ENCODE measurements around the gene HPF1. TPM values are rescaled to one million over a fixed set of nuclear protein-coding genes. Genes with fewer than 3 reads are reported as not detected.
"Not testable (repeated sequence)": the region's sequence is repeated elsewhere in the genome, so short reads cannot be mapped to it uniquely, and the experiment has no call there.

Gene HPF1
- polyA plus RNA-seq, 1 of the 3 experiments (the other 2 are of a cell fraction), result 23.5 TPM

DNA sequence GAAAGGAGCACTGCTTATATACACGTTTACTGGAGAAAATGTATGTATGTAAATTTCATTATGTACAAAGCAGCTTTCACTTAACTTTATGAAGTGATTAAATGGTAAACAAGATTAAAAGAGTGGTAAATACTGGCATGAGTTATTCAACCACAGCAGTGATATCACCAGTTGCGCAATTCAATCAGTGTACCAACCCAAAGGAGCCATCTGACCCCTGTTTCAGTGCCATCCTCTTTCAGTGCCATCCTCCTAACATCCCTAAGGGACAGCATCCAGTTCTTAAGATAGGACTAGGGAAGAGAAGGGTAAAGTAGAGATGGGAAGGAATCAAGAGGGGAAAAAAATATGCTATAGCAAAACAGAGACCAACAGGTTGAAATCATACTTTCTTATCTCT is 16.2 kb downstream of the HPF1 start:
- ChIA-PET CTCF (interaction anchor here (1.0 kb wide), 1 partner anchor 306 kb away, joined by 3 read pairs; no protein-coding TSS in a partner anchor), POLR2A (no interaction called here)
- H3K79me2 ChIP-seq (ENCODE audit: insufficient read depth), result no peaks in the 10 kb centered on the region
- H3K9ac ChIP-seq, result no peak overlapping the region
- peaks cover 32 to 56% of the 10 kb centered on the region in 2 experiments for H3K36me3 ChIP-seq (replicated peaks in 1 of 2; ENCODE audit: control insufficient read depth in 1 of 2, insufficient read depth in 2 of 2, low read length in 1 of 2)
- no peak overlapping the region for H3K27ac ChIP-seq (ENCODE audit: low read depth in 2 of 2, low read length in 1 of 2)
- DNase-seq, result no peak
- no peak overlapping the region for H2AFZ ChIP-seq (ENCODE audit: low read depth)
- no peak overlapping the region for H3K4me2 ChIP-seq
- H3K9me2 ChIP-seq, result no peaks in the 10 kb centered on the region
- H3K4me1 ChIP-seq (ENCODE audit: control insufficient read depth in 1 of 2, insufficient read depth in 2 of 2, low read depth in 1 of 2, low read length in 1 of 2), result peaks cover 0 to 5% of the 10 kb centered on the region in 2 experiments; a peak in 1 of 4 replicates
- H3F3A ChIP-seq (replicated peaks; ENCODE audit: insufficient read depth), result no peaks in the 10 kb centered on the region
- H3K27me3 ChIP-seq (ENCODE audit: insufficient read depth), result no peaks in the 10 kb centered on the region
- H4K20me1 ChIP-seq (ENCODE audit: insufficient read depth), result no peaks in the 10 kb centered on the region
- H3K4me3 ChIP-seq (ENCODE audit: low read depth in 2 of 2, low read length in 1 of 2), result no peak overlapping the region
- no peaks in the 10 kb centered on the region for H3K9me3 ChIP-seq
- TF ChIP-seq RXRA (IDR thresholded peaks at IDR 0.05; ENCODE audit: borderline replicate concordance, low read depth) (no peak), SMC3 (IDR thresholded peaks at IDR 0.05; ENCODE audit: low read depth, low read length) (no peak), MEF2A (IDR thresholded peaks at IDR 0.05; ENCODE audit: borderline replicate concordance, low read depth) (no peak), RFX5 (IDR thresholded peaks at IDR 0.05; ENCODE audit: low read length) (no peak), FOXJ3 (CRISPR knock-in tag; IDR thresholded peaks at IDR 0.05) (no peak), RAD21 (IDR thresholded peaks at IDR 0.05; ENCODE audit: low read length) (no peak), POLR2AphosphoS5 (IDR thresholded peaks at IDR 0.05; ENCODE audit: low read depth, low read length) (no peak), EZH2phosphoT487 (IDR thresholded peaks at IDR 0.05; ENCODE audit: borderline replicate concordance, low read depth) (no peak)
- TF ChIP-seq, protein P1, sequence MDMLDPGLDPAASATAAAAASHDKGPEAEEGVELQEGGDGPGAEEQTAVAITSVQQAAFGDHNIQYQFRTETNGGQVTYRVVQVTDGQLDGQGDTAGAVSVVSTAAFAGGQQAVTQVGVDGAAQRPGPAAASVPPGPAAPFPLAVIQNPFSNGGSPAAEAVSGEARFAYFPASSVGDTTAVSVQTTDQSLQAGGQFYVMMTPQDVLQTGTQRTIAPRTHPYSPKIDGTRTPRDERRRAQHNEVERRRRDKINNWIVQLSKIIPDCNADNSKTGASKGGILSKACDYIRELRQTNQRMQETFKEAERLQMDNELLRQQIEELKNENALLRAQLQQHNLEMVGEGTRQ (IDR thresholded peaks at IDR 0.05; ENCODE audit: borderline replicate concordance, low read depth, low read length), result no peak
- 96% methylated on average over 2 of the region's 2 CpGs for WGBS (ENCODE audit: low lambda C conversion rate)

DNA sequence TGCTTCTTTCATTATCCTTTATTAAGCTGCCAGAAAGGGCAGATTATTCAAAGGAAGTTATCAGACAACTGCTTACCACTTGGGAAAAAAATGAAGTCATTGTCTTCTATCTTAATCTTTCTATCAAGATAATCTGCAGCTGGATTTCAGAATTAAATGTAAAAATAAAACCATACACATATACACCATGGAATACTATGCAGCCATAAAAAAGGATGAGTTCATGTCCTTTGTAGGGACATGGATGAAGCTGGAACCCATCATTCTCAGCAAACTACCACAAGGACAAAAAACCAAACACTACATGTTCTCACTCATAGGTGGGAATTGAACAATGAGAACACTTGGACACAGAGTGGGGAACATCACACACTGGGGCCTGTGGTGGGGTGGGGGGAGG is 19.1 kb downstream of the HPF1 start:
- H3K36me3 ChIP-seq (replicated peaks in 1 of 2; ENCODE audit: control insufficient read depth in 1 of 2, insufficient read depth in 2 of 2, low read length in 1 of 2), result peaks cover 43 to 54% of the 10 kb centered on the region in 2 experiments
- H3K27me3 ChIP-seq (ENCODE audit: insufficient read depth); H3K79me2 ChIP-seq (ENCODE audit: insufficient read depth); POLR2A ChIA-PET; H3K27ac ChIP-seq (ENCODE audit: low read depth in 2 of 2, low read length in 1 of 2); H3K4me1 ChIP-seq (ENCODE audit: control insufficient read depth in 1 of 2, insufficient read depth in 2 of 2, low read depth in 1 of 2, low read length in 1 of 2); H3K9me3 ChIP-seq; H3K4me3 ChIP-seq (ENCODE audit: low read depth in 2 of 2, low read length in 1 of 2); H3F3A ChIP-seq (replicated peaks; ENCODE audit: insufficient read depth); DNase-seq; H4K20me1 ChIP-seq (ENCODE audit: insufficient read depth); H3K9ac ChIP-seq; H3K9me2 ChIP-seq; H2AFZ ChIP-seq (ENCODE audit: low read depth); H3K4me2 ChIP-seq: not testable (repeated sequence)
- CTCF ChIA-PET, result interaction anchor here (1.1 kb wide), 1 partner anchor 144 kb away, joined by 3 read pairs; no protein-coding TSS in a partner anchor

DNA sequence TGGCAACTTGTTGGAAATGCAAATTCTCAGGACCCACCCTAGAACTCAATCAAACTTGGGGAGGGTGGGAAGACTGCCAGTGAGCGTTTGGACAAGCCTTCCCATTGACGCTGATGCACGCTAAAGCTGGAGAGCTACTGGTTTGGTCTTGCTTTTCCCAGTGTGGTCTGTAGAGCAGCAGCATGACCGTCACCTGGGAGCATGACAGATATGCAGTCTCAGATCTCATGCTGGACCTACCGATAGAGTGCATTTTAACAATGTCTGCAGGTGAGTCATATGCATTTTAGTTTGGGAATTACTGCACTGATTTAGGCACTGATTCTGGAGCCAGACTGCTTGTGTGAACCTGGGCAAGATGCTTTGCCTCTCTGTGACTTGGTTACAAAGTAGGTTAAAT is 27.2 kb downstream of the HPF1 start:
- H3K36me3 ChIP-seq (replicated peaks in 1 of 2; ENCODE audit: control insufficient read depth in 1 of 2, insufficient read depth in 2 of 2, low read length in 1 of 2), result peaks cover 51 to 53% of the 10 kb centered on the region in 2 experiments
- H3K27me3 ChIP-seq (ENCODE audit: insufficient read depth), result no peaks in the 10 kb centered on the region
- no peaks in the 10 kb centered on the region for H4K20me1 ChIP-seq (ENCODE audit: insufficient read depth)
- no peak overlapping the region for H3K4me2 ChIP-seq
- CTCF ChIA-PET, result no interaction called here
- peaks cover 0 to 4% of the 10 kb centered on the region in 2 experiments; a peak in 2 of 4 replicates for H3K4me1 ChIP-seq (ENCODE audit: control insufficient read depth in 1 of 2, insufficient read depth in 2 of 2, low read depth in 1 of 2, low read length in 1 of 2)
- POLR2A ChIA-PET, result no interaction called here
- no peak overlapping the region for H3K9ac ChIP-seq
- no peak overlapping the region for H3K4me3 ChIP-seq (ENCODE audit: low read depth in 2 of 2, low read length in 1 of 2)
- no peak overlapping the region for H3K27ac ChIP-seq (ENCODE audit: low read depth in 2 of 2, low read length in 1 of 2)
- H3K9me2 ChIP-seq, result no peaks in the 10 kb centered on the region
- no peaks in the 10 kb centered on the region for H3K9me3 ChIP-seq
- no peaks in the 10 kb centered on the region for H3K79me2 ChIP-seq (ENCODE audit: insufficient read depth)
- H3F3A ChIP-seq (replicated peaks; ENCODE audit: insufficient read depth), result no peaks in the 10 kb centered on the region
- no peak overlapping the region for H2AFZ ChIP-seq (ENCODE audit: low read depth)
- DNase-seq, result no peak
- WGBS (ENCODE audit: low lambda C conversion rate), result 100% methylated on average over 4 of the region's 5 CpGs
- no peak for TF ChIP-seq NFIC (IDR thresholded peaks at IDR 0.05; ENCODE audit: borderline replicate concordance)
- no peak for TF ChIP-seq GABPA (IDR thresholded peaks at IDR 0.05; ENCODE audit: low read depth)
- TF ChIP-seq POLR2AphosphoS5 (IDR thresholded peaks at IDR 0.05; ENCODE audit: low read depth, low read length), result no peak
- TF ChIP-seq, protein P2, sequence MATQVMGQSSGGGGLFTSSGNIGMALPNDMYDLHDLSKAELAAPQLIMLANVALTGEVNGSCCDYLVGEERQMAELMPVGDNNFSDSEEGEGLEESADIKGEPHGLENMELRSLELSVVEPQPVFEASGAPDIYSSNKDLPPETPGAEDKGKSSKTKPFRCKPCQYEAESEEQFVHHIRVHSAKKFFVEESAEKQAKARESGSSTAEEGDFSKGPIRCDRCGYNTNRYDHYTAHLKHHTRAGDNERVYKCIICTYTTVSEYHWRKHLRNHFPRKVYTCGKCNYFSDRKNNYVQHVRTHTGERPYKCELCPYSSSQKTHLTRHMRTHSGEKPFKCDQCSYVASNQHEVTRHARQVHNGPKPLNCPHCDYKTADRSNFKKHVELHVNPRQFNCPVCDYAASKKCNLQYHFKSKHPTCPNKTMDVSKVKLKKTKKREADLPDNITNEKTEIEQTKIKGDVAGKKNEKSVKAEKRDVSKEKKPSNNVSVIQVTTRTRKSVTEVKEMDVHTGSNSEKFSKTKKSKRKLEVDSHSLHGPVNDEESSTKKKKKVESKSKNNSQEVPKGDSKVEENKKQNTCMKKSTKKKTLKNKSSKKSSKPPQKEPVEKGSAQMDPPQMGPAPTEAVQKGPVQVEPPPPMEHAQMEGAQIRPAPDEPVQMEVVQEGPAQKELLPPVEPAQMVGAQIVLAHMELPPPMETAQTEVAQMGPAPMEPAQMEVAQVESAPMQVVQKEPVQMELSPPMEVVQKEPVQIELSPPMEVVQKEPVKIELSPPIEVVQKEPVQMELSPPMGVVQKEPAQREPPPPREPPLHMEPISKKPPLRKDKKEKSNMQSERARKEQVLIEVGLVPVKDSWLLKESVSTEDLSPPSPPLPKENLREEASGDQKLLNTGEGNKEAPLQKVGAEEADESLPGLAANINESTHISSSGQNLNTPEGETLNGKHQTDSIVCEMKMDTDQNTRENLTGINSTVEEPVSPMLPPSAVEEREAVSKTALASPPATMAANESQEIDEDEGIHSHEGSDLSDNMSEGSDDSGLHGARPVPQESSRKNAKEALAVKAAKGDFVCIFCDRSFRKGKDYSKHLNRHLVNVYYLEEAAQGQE (IDR thresholded peaks at IDR 0.05; ENCODE audit: low read depth, low read length), result no peak
- no peak for TF ChIP-seq TCF12 (IDR thresholded peaks at IDR 0.05)
- TF ChIP-seq, protein P3, sequence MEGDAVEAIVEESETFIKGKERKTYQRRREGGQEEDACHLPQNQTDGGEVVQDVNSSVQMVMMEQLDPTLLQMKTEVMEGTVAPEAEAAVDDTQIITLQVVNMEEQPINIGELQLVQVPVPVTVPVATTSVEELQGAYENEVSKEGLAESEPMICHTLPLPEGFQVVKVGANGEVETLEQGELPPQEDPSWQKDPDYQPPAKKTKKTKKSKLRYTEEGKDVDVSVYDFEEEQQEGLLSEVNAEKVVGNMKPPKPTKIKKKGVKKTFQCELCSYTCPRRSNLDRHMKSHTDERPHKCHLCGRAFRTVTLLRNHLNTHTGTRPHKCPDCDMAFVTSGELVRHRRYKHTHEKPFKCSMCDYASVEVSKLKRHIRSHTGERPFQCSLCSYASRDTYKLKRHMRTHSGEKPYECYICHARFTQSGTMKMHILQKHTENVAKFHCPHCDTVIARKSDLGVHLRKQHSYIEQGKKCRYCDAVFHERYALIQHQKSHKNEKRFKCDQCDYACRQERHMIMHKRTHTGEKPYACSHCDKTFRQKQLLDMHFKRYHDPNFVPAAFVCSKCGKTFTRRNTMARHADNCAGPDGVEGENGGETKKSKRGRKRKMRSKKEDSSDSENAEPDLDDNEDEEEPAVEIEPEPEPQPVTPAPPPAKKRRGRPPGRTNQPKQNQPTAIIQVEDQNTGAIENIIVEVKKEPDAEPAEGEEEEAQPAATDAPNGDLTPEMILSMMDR (IDR thresholded peaks at IDR 0.05), result no peak
- TF ChIP-seq TEAD4 (IDR thresholded peaks at IDR 0.05; ENCODE audit: borderline replicate concordance, insufficient read depth), result no peak
- TF ChIP-seq ELF1 (IDR thresholded peaks at IDR 0.05), result no peak
- no peak for TF ChIP-seq FOSL2 (IDR thresholded peaks at IDR 0.05; ENCODE audit: borderline replicate concordance, low read depth)
- TF ChIP-seq FOXM1 (IDR thresholded peaks at IDR 0.05; ENCODE audit: low read depth), result no peak

All from SK-N-SH (cell line).